HG02938 (cell line): ENCODE data around the gene AHDC1.
"Not testable (repeated sequence)": the region's sequence is repeated elsewhere in the genome, so short reads cannot be mapped to it uniquely, and the experiment has no call there.

Experiments
- ATAC-seq: cut with Tn5 transposase; IDR thresholded peaks from one replicate; pipeline ENCODE4 v1.9.1; 2021; ENCODE audit warnings: mild to moderate bottlenecking, moderate library complexity; ENCODE audit not compliant: unreplicated experiment

AHDC1 gene

GRCh38 chr1:27603681-27604578, at the start of gene AHDC1:
Gene AHDC1, minus strand, starts transcription at chr1:27604144. Its CDS starts 52,029 bp downstream, at chr1:27552115.
- ATAC-seq = no peak

GRCh38 chr1:27652111-27652864, 48.3 kb upstream of the AHDC1 start:
- no peak for ATAC-seq

GRCh38 chr1:27650539-27651175, 46.7 kb upstream of the AHDC1 start:
- no peak for ATAC-seq

GRCh38 chr1:27650171-27650538, 46.2 kb upstream of the AHDC1 start:
- ATAC-seq = no peak

GRCh38 chr1:27649306-27649635, 45.3 kb upstream of the AHDC1 start:
- no peak for ATAC-seq

- ATAC-seq = no peak
Observed at GRCh38 chr1:27648602-27649305, 44.8 kb upstream of the AHDC1 start.

- no peak for ATAC-seq
Observed at GRCh38 chr1:27647328-27647727, 43.4 kb upstream of the AHDC1 start.

GRCh38 chr1:27646676-27647075, 42.7 kb upstream of the AHDC1 start:
- no peak for ATAC-seq

- ATAC-seq = no peak
Observed at GRCh38 chr1:27645071-27645415, 41.1 kb upstream of the AHDC1 start.

GRCh38 chr1:27644369-27645070, 40.6 kb upstream of the AHDC1 start:
- no peak for ATAC-seq

GRCh38 chr1:27643600-27644368, 39.8 kb upstream of the AHDC1 start:
- ATAC-seq = no peak

GRCh38 chr1:27640514-27640913, 36.6 kb upstream of the AHDC1 start:
- ATAC-seq = not testable (repeated sequence)

GRCh38 chr1:27638805-27639204, 34.9 kb upstream of the AHDC1 start:
- ATAC-seq = no peak

- no peak for ATAC-seq
Observed at GRCh38 chr1:27638047-27638734, 34.2 kb upstream of the AHDC1 start.

- no peak for ATAC-seq
Observed at GRCh38 chr1:27635396-27636142, 31.6 kb upstream of the AHDC1 start.

- no peak for ATAC-seq
Observed at GRCh38 chr1:27634985-27635367, 31.0 kb upstream of the AHDC1 start, which contains the start of gene FGR. Gene FGR, minus strand, starts transcription at chr1:27635185. Its CDS starts 11,269 bp downstream, at chr1:27623916.

GRCh38 chr1:27634177-27634984, 30.4 kb upstream of the AHDC1 start:
- no peak for ATAC-seq
